ENCODE results near the gene BNC2. TPM values are rescaled to one million over a fixed set of nuclear protein-coding genes. Genes with fewer than 3 reads are reported as not detected.

BNC2 gene
- total RNA-seq, 1 donor, result 53.9 TPM

GRCh38 chr9:16555802-16556201 is 314.7 kb downstream of the BNC2 start:
- no peak for TF ChIP-seq CTCF (IDR thresholded peaks at IDR 0.05; ENCODE audit: extremely low read depth, low read depth, low read length)
- Histone ChIP-seq H3K36me3 (ENCODE audit: insufficient read depth, low read length) (peaks cover 20% of the 10 kb centered on the region), H3K27me3 (ENCODE audit: insufficient read depth, low read length) (no peaks in the 10 kb centered on the region), H3K4me3 (ENCODE audit: insufficient read depth, low read length) (no peak overlapping the region), H3K4me1 (ENCODE audit: insufficient read depth, low read length) (peaks cover 10% of the 10 kb centered on the region), H3K4me2 (ENCODE audit: insufficient read depth, low read length) (no peak overlapping the region), H3K9me3 (ENCODE audit: low read depth, low read length) (no peaks in the 10 kb centered on the region), H3K79me2 (ENCODE audit: insufficient read depth, low read length) (peaks cover 19% of the 10 kb centered on the region), H3K27ac (ENCODE audit: low read depth, low read length) (no peak overlapping the region), H4K20me1 (ENCODE audit: insufficient read depth, low read length) (peaks cover 6% of the 10 kb centered on the region), H2AFZ (ENCODE audit: low read length) (no peak overlapping the region)
- DNase-seq (ENCODE audit: insufficient read length, low spot score, missing footprints), result no peak

- H4K20me1 ChIP-seq (ENCODE audit: insufficient read depth, low read length), result peaks cover 6% of the 10 kb centered on the region
- H3K4me2 ChIP-seq (ENCODE audit: insufficient read depth, low read length), result no peak overlapping the region
- no peak for TF ChIP-seq CTCF (IDR thresholded peaks at IDR 0.05; ENCODE audit: extremely low read depth, low read depth, low read length)
- H3K4me3 ChIP-seq (ENCODE audit: insufficient read depth, low read length), result no peak overlapping the region
- peaks cover 19% of the 10 kb centered on the region for H3K79me2 ChIP-seq (ENCODE audit: insufficient read depth, low read length)
- peaks cover 10% of the 10 kb centered on the region for H3K4me1 ChIP-seq (ENCODE audit: insufficient read depth, low read length)
- peak; percentile 78 for DNase-seq (ENCODE audit: insufficient read length, low spot score, missing footprints)
- peaks cover 23% of the 10 kb centered on the region for H3K36me3 ChIP-seq (ENCODE audit: insufficient read depth, low read length)
- H3K27ac ChIP-seq (ENCODE audit: low read depth, low read length), result no peak overlapping the region
- no peaks in the 10 kb centered on the region for H3K27me3 ChIP-seq (ENCODE audit: insufficient read depth, low read length)
- no peaks in the 10 kb centered on the region for H3K9me3 ChIP-seq (ENCODE audit: low read depth, low read length)
- H2AFZ ChIP-seq (ENCODE audit: low read length), result no peak overlapping the region
Measured at GRCh38 chr9:16553869-16554540, 316.5 kb downstream of the BNC2 start.

GRCh38 chr9:16552252-16552651 is 318.2 kb downstream of the BNC2 start:
- no peaks in the 10 kb centered on the region for H3K9me3 ChIP-seq (ENCODE audit: low read depth, low read length)
- peaks cover 34% of the 10 kb centered on the region for H3K36me3 ChIP-seq (ENCODE audit: insufficient read depth, low read length)
- H3K27me3 ChIP-seq (ENCODE audit: insufficient read depth, low read length), result no peaks in the 10 kb centered on the region
- H4K20me1 ChIP-seq (ENCODE audit: insufficient read depth, low read length), result peaks cover 6% of the 10 kb centered on the region
- no peak for DNase-seq (ENCODE audit: insufficient read length, low spot score, missing footprints)
- H3K27ac ChIP-seq (ENCODE audit: low read depth, low read length), result no peak overlapping the region
- no peak overlapping the region for H2AFZ ChIP-seq (ENCODE audit: low read length)
- H3K79me2 ChIP-seq (ENCODE audit: insufficient read depth, low read length), result peaks cover 22% of the 10 kb centered on the region
- H3K4me2 ChIP-seq (ENCODE audit: insufficient read depth, low read length), result no peak overlapping the region
- TF ChIP-seq CTCF (IDR thresholded peaks at IDR 0.05; ENCODE audit: extremely low read depth, low read depth, low read length), result no peak
- H3K4me1 ChIP-seq (ENCODE audit: insufficient read depth, low read length), result peaks cover 10% of the 10 kb centered on the region
- H3K4me3 ChIP-seq (ENCODE audit: insufficient read depth, low read length), result no peak overlapping the region

- no peaks in the 10 kb centered on the region for H3K9me3 ChIP-seq (ENCODE audit: low read depth, low read length)
- DNase-seq (ENCODE audit: insufficient read length, low spot score, missing footprints), result no peak
- H3K27me3 ChIP-seq (ENCODE audit: insufficient read depth, low read length), result no peaks in the 10 kb centered on the region
- no peak overlapping the region for H3K27ac ChIP-seq (ENCODE audit: low read depth, low read length)
- peaks cover 36% of the 10 kb centered on the region for H3K36me3 ChIP-seq (ENCODE audit: insufficient read depth, low read length)
- H3K4me1 ChIP-seq (ENCODE audit: insufficient read depth, low read length), result peaks cover 10% of the 10 kb centered on the region
- peaks cover 6% of the 10 kb centered on the region for H4K20me1 ChIP-seq (ENCODE audit: insufficient read depth, low read length)
- TF ChIP-seq CTCF (IDR thresholded peaks at IDR 0.05; ENCODE audit: extremely low read depth, low read depth, low read length), result no peak
- H2AFZ ChIP-seq (ENCODE audit: low read length), result no peak overlapping the region
- H3K4me3 ChIP-seq (ENCODE audit: insufficient read depth, low read length), result no peak overlapping the region
- no peak overlapping the region for H3K4me2 ChIP-seq (ENCODE audit: insufficient read depth, low read length)
- H3K79me2 ChIP-seq (ENCODE audit: insufficient read depth, low read length), result peaks cover 20% of the 10 kb centered on the region
Measured at GRCh38 chr9:16551692-16552091, 318.8 kb downstream of the BNC2 start.
